H9 (cell line): ENCODE results near the gene DUSP16. TPM values are rescaled to one million over a fixed set of nuclear protein-coding genes. Genes with fewer than 3 reads are reported as not detected.
A peak's percentile ranks its signal among the peaks of the same experiment; 100 is the strongest.

Experiments
- DNase-seq: peaks from one replicate; pipeline ENCODE4 v3.0.0-alpha.2; 2017
- H2AFZ ChIP-seq: one replicate; pipeline ENCODE4 v1.6.1; 2013; ENCODE audit warnings: mild to moderate bottlenecking, low read length, control low read depth, moderate library complexity
- H2AK5ac ChIP-seq: 2 replicates; pipeline ENCODE4 v1.6.1; 2013; ENCODE audit warnings: low read length, control low read depth, mixed read lengths; ENCODE audit not compliant: insufficient read length
- H2BK120ac ChIP-seq: one replicate; pipeline ENCODE4 v1.6.1; 2013; ENCODE audit warnings: low read depth, mild to moderate bottlenecking, low read length, control low read depth, inconsistent platforms; ENCODE audit not compliant: poor library complexity, severe bottlenecking
- H2BK12ac ChIP-seq: 2 replicates; pipeline ENCODE4 v1.6.1; 2013; ENCODE audit warnings: low read length, control low read depth, mixed read lengths, low read depth; ENCODE audit not compliant: insufficient read length
- H2BK15ac ChIP-seq: 2 replicates; pipeline ENCODE4 v1.6.1; 2013; ENCODE audit warnings: low read depth, low read length, control low read depth
- H2BK20ac ChIP-seq: one replicate; pipeline ENCODE4 v1.6.1; 2013; ENCODE audit warnings: low read depth, mild to moderate bottlenecking, low read length, control low read depth, inconsistent platforms; ENCODE audit not compliant: poor library complexity, severe bottlenecking
- H2BK5ac ChIP-seq: 2 replicates; pipeline ENCODE4 v1.6.1; 2013; ENCODE audit warnings: low read length, control low read depth, mixed read lengths; ENCODE audit not compliant: insufficient read length
- H3K14ac ChIP-seq: 2 replicates; pipeline ENCODE4 v1.6.1; 2013; ENCODE audit warnings: low read length, control low read depth; ENCODE audit not compliant: insufficient read depth
- H3K18ac ChIP-seq: 2 replicates; pipeline ENCODE4 v1.6.1; 2013; ENCODE audit warnings: low read depth, mild to moderate bottlenecking, mixed read lengths, low read length, control low read depth; ENCODE audit not compliant: insufficient read length
- H3K23ac ChIP-seq: 2 replicates; pipeline ENCODE4 v1.6.1; 2013; ENCODE audit warnings: low read length, control low read depth, mixed read lengths, low read depth; ENCODE audit not compliant: insufficient read length
- H3K23me2 ChIP-seq: 2 replicates; pipeline ENCODE4 v1.6.1; 2013; ENCODE audit warnings: low read depth, mild to moderate bottlenecking, mixed read lengths, low read length, control low read depth; ENCODE audit not compliant: insufficient read length, poor library complexity, severe bottlenecking
- H3K27ac ChIP-seq: 2 replicates; pipeline ENCODE4 v1.5.1; 2013; ENCODE audit warnings: low read length, control low read depth, mixed read lengths, low read depth; ENCODE audit not compliant: insufficient read length
- H3K27me3 ChIP-seq: 2 replicates; pipeline ENCODE4 v1.6.1; 2013; ENCODE audit warnings: low read length, control low read depth, inconsistent platforms; ENCODE audit not compliant: insufficient read depth
- H3K4ac ChIP-seq: 2 replicates; pipeline ENCODE4 v1.6.1; 2013; ENCODE audit warnings: low read depth, mild to moderate bottlenecking, control low read depth, inconsistent platforms, low read length, moderate library complexity
- H3K4me1 ChIP-seq: 2 replicates; pipeline ENCODE4 v1.6.1; 2013; ENCODE audit warnings: low read length, control low read depth, inconsistent platforms; ENCODE audit not compliant: insufficient read depth
- H3K4me2 ChIP-seq: 2 replicates; pipeline ENCODE4 v1.6.1; 2013; ENCODE audit warnings: low read length, control low read depth, mixed read lengths; ENCODE audit not compliant: insufficient read length, insufficient read depth
- H3K56ac ChIP-seq: 2 replicates; pipeline ENCODE4 v1.6.1; 2013; ENCODE audit warnings: low read depth, mild to moderate bottlenecking, mixed read lengths, low read length, control low read depth; ENCODE audit not compliant: insufficient read length
- H3K79me1 ChIP-seq: 2 replicates; pipeline ENCODE4 v1.6.1; 2013; ENCODE audit warnings: low read depth, mild to moderate bottlenecking, moderate library complexity, low read length, control low read depth, inconsistent platforms; ENCODE audit not compliant: insufficient read depth, poor library complexity, severe bottlenecking
- H3K79me2 ChIP-seq: 2 replicates; pipeline ENCODE4 v1.6.1; 2013; ENCODE audit warnings: low read length, control low read depth, inconsistent platforms; ENCODE audit not compliant: insufficient read depth
- H3K9ac ChIP-seq: 2 replicates; pipeline ENCODE4 v1.6.1; 2013; ENCODE audit warnings: low read length, control low read depth, mixed read lengths; ENCODE audit not compliant: insufficient read length; ENCODE audit errors: extremely low read depth
- H3K9me3 ChIP-seq: one replicate; pipeline ENCODE4 v1.6.1; 2013; ENCODE audit warnings: low read depth, low read length, inconsistent platforms; ENCODE audit not compliant: control insufficient read depth
- H3T11ph ChIP-seq: one replicate; pipeline ENCODE4 v1.6.1; 2013; ENCODE audit warnings: mild to moderate bottlenecking, low read length, control low read depth, inconsistent platforms
- H4K20me1 ChIP-seq: one replicate; pipeline ENCODE4 v1.6.1; 2013; ENCODE audit not compliant: control insufficient read depth, insufficient read length, insufficient read depth
- H4K5ac ChIP-seq: 2 replicates; pipeline ENCODE4 v1.6.1; 2013; ENCODE audit warnings: low read depth, mild to moderate bottlenecking, mixed read lengths, low read length, control low read depth; ENCODE audit not compliant: insufficient read length
- H4K8ac ChIP-seq: replicated peaks from 2 replicates; pipeline ENCODE4 v1.6.1; 2013; ENCODE audit warnings: low read length, control low read depth, mixed read lengths, low read depth; ENCODE audit not compliant: insufficient read length
- H4K91ac ChIP-seq: 2 replicates; pipeline ENCODE4 v1.6.1; 2013; ENCODE audit warnings: low read depth, mild to moderate bottlenecking, moderate library complexity, mixed read lengths, low read length, control low read depth; ENCODE audit not compliant: insufficient read length
- H3K27ac Mint-ChIP-seq, 3 experiments: 2 replicates in 2 of 3; 3 replicates in 1 of 3; pipeline ENCODE4 v1.8.0; 2020 to 2021; ENCODE audit warnings: mixed read lengths in 3 of 3, mild to moderate bottlenecking in 1 of 3, moderate library complexity in 1 of 3
- H3K27me3 Mint-ChIP-seq: 2 replicates; pipeline ENCODE4 v1.8.0; 2021; ENCODE audit warnings: low read depth, mild to moderate bottlenecking, moderate library complexity, mixed read lengths
- H3K36me3 Mint-ChIP-seq, 3 experiments: 2 replicates in 2 of 3; 3 replicates in 1 of 3; pipeline ENCODE4 v1.8.0; 2020 to 2021; ENCODE audit warnings: low read depth in 3 of 3, mixed read lengths in 3 of 3; ENCODE audit not compliant: insufficient read depth in 1 of 3
- H3K4me1 Mint-ChIP-seq, 2 experiments: 2 replicates each; pipeline ENCODE4 v1.8.0; 2020; ENCODE audit warnings: mixed read lengths in 2 of 2
- H3K4me3 Mint-ChIP-seq, 2 experiments: 2 replicates in 1 of 2; 3 replicates in 1 of 2; pipeline ENCODE4 v1.8.0; 2020 to 2021; ENCODE audit warnings: mild to moderate bottlenecking in 2 of 2, mixed read lengths in 2 of 2, moderate library complexity in 1 of 2
- H3K9me3 Mint-ChIP-seq, 2 experiments: 2 replicates in 1 of 2; 3 replicates in 1 of 2; pipeline ENCODE4 v1.8.0; 2020; ENCODE audit warnings: mild to moderate bottlenecking in 2 of 2, mixed read lengths in 2 of 2, moderate library complexity in 1 of 2
- WGBS: extraction: QIAGEN DNeasy Blood & Tissue Kit; methylation state at CpG from one replicate; pipeline ENCODE4 v1.1.7; 2013; ENCODE audit warnings: missing lambda C conversion rate, low lambda C conversion rate, mixed read lengths; ENCODE audit not compliant: insufficient read length; ENCODE audit errors: extremely low coverage; 5-methylcytosine and 5-hydroxymethylcytosine counted together
- total RNA-seq: library from RNA; stranded (reverse); gene quantifications from 2 replicates; pipeline ENCODE4 v1.2.1, GENCODE V29; 2021
- TF ChIP-seq, protein P1 (sequence below): fragments of 200-600 bp; sonication (generic); conservative IDR thresholded peaks from 3 replicates; pipeline ENCODE4 v1.8.0; 2021; ENCODE audit warnings: antibody characterized with exemption, mild to moderate bottlenecking

Gene DUSP16
- total RNA-seq, 1 experiment from 2014 or later, result 64.0 TPM

DNA sequence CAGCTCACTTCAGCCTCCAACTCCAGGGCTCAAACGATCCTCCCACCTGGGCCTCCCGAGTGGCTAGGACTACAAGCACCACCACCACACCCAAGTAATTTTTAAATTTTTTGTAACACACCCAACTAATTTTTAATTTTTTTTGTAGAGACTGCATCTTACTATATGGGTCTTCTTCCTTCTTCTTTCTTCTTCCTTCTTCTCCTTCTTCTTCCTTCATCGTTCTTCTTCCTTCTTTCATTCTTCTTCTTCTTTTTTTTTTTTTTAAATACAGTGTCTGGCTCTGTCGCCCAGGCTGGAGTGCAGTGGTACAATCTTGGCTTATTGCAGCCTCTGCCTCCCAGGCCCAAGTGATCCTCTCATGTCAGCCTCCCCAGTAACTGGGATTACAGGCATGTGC, 48.0 kb upstream of the DUSP16 start:
- no peaks in the 10 kb centered on the region for H3K27me3 Mint-ChIP-seq
- Histone ChIP-seq H3K23me2 (peaks cover 6% of the 10 kb centered on the region), H2BK5ac (no peak overlapping the region), H2BK20ac (no peak overlapping the region), H3K4me2 (no peak overlapping the region), H2BK12ac (no peak overlapping the region), H3K56ac (no peak overlapping the region), H3K14ac (no peak overlapping the region), H3K9ac (no peak overlapping the region), H3K79me1 (no peaks in the 10 kb centered on the region), H3K27ac (no peak overlapping the region), H4K8ac (no peak overlapping the region), H3K18ac (no peak overlapping the region), H3K23ac (no peak overlapping the region), H2AK5ac (no peak overlapping the region), H4K5ac (no peak overlapping the region), H3K4me1 (peaks cover 3% of the 10 kb centered on the region; the same call in 1 of the 2 replicates), H4K91ac (no peak overlapping the region), H3K9me3 (no peaks in the 10 kb centered on the region), H4K20me1 (no peaks in the 10 kb centered on the region), H2BK15ac (no peak overlapping the region), H3K79me2 (no peaks in the 10 kb centered on the region), H3K4ac (no peak overlapping the region), H3T11ph (no peak overlapping the region), H2AFZ (no peak overlapping the region), H2BK120ac (no peak overlapping the region), H3K27me3 (no peaks in the 10 kb centered on the region)
- H3K4me3 Mint-ChIP-seq, result peak overlapping the region; percentile 94 to 96; a peak in 4 of 5 replicates
- H3K27ac Mint-ChIP-seq, result peak overlapping the region in 2 of 3 experiments; percentile 90 to 93; a peak in 1 of 7 replicates
- H3K4me1 Mint-ChIP-seq, result peaks cover 27 to 31% of the 10 kb centered on the region in 2 experiments
- WGBS, result 100% methylated on average over 1 of the region's 4 CpGs
- TF ChIP-seq, protein P1, sequence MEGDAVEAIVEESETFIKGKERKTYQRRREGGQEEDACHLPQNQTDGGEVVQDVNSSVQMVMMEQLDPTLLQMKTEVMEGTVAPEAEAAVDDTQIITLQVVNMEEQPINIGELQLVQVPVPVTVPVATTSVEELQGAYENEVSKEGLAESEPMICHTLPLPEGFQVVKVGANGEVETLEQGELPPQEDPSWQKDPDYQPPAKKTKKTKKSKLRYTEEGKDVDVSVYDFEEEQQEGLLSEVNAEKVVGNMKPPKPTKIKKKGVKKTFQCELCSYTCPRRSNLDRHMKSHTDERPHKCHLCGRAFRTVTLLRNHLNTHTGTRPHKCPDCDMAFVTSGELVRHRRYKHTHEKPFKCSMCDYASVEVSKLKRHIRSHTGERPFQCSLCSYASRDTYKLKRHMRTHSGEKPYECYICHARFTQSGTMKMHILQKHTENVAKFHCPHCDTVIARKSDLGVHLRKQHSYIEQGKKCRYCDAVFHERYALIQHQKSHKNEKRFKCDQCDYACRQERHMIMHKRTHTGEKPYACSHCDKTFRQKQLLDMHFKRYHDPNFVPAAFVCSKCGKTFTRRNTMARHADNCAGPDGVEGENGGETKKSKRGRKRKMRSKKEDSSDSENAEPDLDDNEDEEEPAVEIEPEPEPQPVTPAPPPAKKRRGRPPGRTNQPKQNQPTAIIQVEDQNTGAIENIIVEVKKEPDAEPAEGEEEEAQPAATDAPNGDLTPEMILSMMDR, result no peak
- H3K9me3 Mint-ChIP-seq, result no peaks in the 10 kb centered on the region; a peak in 1 of 5 replicates
- H3K36me3 Mint-ChIP-seq, result peaks cover 0 to 12% (median 4%) of the 10 kb centered on the region in 3 experiments; a peak in 3 of 7 replicates
- DNase-seq, result no peak
